ENCODE results near the gene NFIX.

- no peak for TF ChIP-seq CTCF (IDR thresholded peaks at IDR 0.05)
- TF ChIP-seq TCF7L2 (IDR thresholded peaks at IDR 0.05; ENCODE audit: low read depth, low read length): no peak
- no peak for TF ChIP-seq POLR2AphosphoS5 (IDR thresholded peaks at IDR 0.05; ENCODE audit: low read depth, low read length)
These were observed 1.3 kb downstream of the NFIX start for GRCh38 chr19:12996406-12997094.

All from Panc1 (cell line).